RPMI7951 (cell line): ENCODE data around the gene TOMM40. TPM values are rescaled to one million over a fixed set of nuclear protein-coding genes. Genes with fewer than 3 reads are reported as not detected.
"Not testable (repeated sequence)": the region's sequence is repeated elsewhere in the genome, so short reads cannot be mapped to it uniquely, and the experiment has no call there.

Source experiments
- DNase-seq: peaks from one replicate; pipeline ENCODE4 v3.0.0-alpha.2; 2012; ENCODE audit warnings: low read depth
- total RNA-seq: library from RNA; depleted of rRNA; stranded (reverse); fragments of >200 nt; shearing (Covaris generic); gene quantifications from 2 replicates; pipeline ENCODE4 v1.2.3, GENCODE V29; 2014; rRNA removed

The TOMM40 gene
- total RNA-seq = 75.2 and 141 TPM in 2 replicates

DNA sequence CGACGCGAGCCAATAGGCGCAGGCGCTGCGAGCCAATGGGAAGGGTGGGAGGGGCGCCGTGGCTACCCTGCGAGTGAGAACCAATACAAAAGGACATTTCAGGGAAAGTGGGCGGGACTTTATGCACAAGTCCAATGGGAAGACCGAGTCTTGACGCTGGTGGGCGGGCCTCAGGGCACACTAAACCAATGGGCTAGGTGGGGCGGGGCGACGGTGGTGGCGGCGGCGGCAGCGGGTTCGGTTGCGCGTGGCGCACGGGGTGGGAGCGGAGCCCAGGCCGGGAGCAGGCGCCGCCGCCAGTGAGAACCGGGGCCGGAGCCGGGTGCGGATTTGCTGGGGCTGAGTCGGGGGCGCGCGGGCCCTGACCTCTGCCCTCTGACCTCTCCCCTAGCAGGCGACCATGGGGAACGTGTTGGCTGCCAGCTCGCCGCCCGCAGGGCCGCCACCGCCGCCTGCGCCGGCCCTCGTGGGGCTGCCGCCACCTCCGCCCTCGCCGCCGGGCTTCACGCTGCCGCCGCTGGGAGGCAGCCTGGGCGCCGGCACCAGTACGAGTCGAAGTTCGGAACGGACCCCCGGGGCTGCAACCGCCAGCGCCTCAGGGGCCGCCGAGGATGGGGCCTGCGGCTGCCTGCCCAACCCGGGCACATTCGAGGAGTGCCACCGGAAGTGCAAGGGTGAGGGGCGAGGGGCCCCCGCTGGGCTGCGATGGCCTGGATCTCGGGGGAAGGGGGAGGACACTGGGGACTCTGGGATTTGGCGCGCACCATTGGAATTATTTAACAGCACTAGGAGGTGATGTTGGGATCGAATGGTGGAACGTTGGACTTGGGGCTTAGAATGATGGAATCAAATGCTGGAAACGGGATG, at the start of gene TOMM40:
Gene TOMM40, plus strand, starts transcription at position 239 of the 867 bp plus-strand sequence. Its CDS starts 162 bp downstream, at position 401.
- no peak for DNase-seq

DNA sequence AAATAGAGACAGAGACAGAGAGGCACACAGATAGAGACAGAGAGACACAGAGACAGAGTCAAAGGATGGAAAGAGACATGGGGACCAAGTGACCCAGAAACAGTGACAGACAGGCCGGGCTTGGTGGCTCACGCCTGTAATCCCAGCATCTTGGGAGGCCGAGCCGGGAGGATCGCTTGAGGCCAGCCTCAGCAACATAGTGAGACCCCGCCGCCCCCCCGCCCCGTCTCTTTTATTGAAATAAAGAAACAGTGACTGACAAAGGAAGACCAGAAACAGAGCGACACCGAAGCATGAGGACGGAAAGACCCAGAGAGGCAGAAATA, 45.8 kb upstream of the TOMM40 start:
- DNase-seq = no peak

DNA sequence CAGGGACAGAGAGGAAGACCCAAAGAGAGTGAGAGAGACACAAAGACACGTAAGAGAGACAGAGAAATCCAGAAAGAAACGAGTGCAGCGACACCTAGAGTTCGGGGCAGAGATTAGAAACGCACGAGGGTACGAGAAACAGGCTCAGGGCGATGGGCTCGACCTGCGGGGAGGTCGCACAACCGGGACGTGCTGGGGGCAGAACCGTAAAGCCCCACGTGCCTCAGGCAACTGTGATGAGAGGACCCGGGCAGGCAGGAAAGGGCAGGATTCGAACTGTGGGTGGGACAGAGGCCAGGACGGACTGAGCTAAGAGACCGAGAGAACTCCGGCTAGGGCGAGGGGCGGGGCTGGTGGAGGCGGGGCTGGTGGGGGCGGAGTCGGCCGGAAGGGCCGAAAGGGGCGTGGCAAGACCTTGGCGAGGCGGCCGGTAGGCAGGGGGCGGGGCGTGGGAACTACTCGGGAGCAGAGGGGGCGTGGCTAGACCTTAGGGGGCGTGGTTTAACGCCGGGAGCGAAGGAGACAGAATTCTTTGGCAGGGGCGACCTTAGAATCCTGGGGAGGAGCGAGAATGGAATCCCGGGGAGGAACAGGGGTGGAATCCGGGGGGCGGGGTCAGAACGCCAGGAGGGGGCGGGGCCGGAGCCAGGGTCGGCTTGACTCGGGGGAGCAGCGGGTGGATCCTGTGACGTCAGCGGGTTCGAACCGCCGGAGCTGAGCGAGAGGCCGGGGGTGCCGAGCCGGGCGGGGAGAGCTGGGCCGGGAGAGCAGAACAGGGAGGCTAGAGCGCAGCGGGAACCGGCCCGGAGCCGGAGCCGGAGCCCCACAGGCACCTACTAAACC, 45.2 kb upstream of the TOMM40 start, which contains the start of gene NECTIN2:
Gene NECTIN2, plus strand, starts transcription at position 686 of the 843 bp plus-strand sequence. CDS start 229 bp downstream, outside the sequence.
- peak; percentile 95 for DNase-seq

DNA sequence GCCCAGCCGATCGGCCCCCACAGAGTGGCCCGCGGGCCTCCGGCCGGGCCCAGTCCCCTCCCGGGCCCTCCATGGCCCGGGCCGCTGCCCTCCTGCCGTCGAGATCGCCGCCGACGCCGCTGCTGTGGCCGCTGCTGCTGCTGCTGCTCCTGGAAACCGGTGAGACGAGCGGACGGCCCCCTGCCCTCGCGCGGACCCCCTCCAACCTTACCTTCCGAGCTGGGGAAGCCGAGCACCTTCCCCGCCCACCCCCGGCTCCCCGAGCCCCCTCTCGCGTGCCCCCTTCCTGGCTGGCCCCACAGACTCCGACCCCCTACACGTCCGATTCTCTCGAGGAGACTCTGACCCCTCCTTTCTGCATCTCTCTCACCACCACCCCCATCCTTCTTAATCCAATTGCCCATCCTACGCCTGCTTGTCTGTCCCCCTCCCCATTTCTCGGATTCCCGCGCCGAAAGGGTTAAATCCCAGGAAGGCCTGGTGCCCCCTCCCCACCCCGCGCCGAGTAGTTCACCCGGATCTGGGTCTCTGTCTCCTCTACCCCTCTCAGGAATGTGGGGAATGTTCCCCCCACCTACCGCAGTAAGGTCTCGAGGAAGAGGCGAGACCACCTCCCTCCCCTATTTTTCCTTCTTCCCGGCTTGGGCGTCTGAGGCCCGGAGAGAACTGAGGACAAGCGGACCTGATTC, 44.5 kb upstream of the TOMM40 start:
- DNase-seq = no peak

DNA sequence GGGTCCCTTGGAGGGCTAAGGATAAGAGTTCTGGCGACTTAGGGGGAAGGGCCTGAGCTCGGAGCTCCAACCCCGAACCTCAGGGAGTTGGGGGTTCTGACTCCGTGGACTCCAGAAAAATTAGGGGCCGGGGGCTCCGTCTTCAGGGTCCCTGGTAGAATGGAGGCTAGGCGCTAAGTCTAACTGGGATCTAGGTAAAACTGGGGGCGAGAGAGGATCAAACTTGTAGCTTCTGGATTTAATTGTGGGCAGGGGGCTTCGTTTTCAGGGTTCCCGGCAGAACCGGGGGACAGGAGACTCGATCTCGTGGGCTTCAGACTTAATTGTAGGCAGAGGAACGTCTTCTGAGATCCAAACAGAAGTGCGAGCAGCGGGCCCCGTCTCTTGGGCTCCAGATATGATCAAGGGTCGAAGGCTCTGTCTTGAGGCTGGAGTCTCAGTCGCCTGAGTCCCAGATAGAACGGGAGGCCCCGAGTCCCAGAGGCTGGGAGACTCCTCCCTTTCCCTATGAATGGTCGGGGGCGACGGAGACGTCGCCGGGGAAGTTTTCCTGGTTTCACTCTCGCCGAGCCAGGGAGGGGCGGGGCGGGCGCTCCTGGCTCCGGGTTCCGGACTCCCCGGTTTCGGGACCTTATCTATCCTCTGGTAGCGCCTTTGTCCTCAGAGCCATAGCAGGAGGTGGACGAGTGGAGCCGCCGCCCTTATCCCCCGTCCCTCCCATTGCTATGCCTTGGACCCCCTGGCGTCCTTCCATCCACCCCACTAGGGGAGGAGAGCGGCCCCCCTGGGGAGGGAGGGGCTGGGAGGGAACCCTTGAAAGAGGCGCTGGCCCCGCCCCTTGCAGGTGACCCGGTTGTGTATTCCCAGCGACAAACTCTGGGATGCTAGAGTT, 43.7 kb upstream of the TOMM40 start:
- DNase-seq = peak; percentile 64

DNA sequence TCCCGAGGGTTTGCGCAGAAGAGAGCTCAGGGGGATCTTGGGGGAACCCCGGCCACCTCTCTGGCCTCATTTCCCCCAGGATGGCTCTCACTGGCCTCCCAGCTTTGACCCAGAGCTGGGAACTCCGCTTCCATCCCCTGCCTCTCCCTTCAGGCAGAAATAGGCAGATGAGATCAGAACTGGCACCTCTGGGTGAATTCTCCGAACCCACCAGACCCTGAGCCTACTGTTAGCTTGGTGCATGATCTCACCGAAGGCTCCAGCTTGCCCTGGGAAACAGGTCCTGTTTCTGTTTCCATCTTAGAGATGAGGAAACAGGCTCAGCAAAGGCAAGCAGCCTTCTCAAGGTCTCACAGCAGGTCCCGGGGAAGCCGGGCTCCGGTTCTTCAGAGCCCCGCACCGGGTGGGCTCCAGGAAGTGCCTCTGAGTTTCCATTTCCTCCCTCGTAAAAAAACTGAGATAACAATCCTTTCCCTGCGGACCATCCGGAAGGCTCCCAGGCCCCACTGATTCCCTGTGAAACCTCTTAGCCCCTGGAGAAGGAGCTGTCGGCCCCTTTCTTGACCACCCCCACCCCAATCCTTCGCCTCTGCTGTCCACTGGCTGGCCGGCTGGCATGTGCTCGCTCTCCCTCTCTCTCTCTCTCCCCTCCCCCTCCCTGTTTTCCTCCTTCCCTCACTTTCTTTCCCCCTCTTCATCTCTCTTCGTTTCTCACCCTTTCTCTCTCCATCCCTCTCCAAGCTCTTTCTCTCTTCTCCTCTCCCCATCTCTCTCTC, 42.8 kb upstream of the TOMM40 start:
- DNase-seq = peak; percentile 34

DNA sequence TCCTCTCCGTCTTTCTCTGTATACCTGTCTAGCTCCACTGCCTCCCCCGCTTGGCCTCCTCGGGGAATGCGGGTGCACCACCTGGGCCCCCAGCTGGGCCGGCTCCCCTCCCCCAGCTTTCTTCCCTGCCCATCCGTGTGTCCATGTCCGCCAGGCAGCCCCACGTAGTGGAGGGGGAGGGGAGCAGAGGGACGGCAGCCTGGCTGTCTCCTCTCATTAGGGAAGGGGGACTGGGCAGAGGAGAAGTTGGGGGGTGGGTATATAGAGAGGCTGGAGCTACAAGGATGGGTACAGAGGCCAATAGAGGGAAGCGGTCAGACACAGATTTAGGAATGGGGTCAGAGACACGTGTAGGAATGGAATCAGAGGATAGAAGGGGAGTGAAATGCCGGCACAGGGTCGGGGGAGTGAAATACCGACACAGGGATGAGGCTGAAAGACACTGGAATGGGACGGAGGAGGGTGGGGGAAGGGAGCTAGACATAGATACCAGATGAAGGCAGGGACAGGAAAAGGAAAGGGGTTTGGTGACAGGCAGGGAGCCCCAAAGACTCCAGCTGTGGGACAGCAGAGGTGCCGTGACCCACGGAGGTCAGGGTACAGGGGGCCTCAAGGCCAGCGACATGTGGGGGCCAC, 42.1 kb upstream of the TOMM40 start:
- no peak for DNase-seq

DNA sequence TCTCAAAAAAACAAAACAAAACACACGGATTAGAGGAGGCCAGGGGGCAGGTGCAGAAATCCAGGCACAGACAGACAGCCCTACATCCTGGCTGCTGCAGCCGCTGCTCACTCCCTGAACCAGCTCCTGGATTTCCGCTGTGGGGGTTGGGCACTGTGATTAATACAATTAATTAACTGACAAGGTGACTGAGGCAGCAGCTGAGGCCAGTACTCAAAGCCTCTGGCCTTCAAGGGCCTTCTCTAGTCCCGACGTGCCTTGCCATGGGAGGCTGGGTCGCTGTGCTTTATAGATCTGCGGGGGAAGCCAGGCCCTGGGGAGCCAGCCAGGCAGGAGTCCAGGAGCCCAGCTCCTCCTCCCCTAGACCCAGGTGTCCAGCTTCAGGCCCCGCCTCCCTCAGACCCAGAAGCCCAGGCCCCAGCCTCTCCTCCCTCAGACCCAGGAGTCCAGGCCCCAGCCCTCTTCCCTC, 40.4 kb upstream of the TOMM40 start:
- no peak for DNase-seq

DNA sequence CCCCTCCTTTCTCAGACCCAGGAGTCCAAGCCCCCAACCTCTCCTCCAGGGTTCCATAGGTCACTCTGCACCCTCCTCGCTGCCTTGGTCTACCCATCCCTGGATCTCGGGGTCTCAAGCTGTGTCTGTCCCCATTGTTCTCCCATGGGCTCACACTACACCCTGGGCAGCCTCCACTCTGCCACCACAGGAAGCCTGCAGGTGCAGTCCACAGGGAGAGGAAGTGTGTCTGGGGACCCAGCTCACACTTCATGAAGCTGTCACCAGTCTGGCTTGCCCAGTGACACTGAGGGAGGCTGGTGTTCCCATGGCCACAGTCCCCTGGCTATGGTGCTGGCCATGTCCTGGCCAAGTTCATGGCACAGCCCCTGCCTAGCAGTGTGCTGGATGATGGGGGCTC, 39.6 kb upstream of the TOMM40 start:
- DNase-seq = no peak

DNA sequence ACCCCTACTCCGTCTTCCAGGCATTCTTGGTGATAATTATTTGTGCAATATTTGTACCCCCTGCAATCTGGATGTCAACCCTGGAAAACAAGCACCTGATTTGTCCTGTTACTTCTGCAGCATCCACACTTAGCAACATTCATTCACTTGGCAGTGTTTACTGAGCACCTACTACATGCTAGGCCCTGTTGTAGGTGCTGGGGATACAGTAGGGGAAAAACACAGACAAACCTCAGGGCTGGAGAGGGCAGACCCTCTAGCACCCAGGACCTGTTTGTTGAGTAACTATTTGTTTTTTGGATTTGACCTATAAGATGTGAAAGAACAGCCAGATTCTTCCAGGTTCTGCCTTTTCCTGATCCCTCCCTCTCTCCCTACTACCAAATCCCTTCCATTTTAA, 35.4 kb upstream of the TOMM40 start:
- DNase-seq = no peak

DNA sequence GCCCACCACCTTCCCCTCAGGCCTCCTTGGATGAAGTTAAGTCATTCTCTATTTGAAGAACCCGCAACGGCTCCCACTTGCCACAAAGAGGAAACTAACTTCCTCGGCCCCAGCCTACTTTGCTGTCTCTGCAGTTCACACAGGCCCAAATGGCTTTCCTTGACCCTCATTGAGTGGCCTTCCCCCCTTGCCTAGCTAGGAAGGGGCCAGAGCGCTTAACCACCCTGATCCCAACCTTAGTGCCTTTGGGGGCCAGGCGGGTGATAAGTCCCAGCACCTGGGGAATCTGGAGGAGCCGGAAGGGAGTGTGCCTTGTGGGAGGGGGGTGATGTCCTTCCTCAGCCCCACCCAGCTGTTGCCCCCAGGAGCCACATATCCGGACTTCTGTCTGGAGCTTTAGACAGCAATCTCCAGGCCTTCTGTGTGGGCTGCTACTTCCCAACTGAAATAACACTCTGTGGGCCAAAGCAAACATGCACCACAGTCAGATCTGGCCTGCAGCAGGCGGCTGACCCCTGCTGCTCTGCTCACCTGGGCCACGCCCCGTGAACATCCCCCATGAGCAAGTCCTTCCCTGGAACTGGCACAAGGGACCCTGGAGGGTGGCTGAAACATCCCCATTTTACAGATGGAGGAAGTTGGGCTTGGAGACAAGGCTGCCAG, 34.5 kb upstream of the TOMM40 start:
- DNase-seq = no peak

DNA sequence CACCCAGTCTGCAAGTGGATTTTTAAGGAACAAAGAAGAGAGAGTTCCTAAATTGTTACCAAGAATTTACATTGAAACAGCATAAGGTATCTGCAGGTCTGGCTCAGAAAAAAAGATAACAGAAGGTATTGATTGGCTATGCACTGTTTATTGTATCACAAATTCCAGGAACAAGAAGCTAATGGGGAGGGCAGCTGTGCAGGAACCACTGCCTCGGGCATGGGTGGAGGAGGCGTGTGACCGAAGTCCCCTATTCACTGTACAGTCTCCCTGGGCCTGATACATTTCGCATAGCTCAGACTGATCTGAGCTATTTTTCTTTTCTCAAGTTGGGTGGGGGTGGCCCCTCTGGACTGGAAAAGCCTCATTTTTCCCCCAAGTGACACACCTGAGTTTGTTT, 33.2 kb upstream of the TOMM40 start:
- DNase-seq = no peak

DNA sequence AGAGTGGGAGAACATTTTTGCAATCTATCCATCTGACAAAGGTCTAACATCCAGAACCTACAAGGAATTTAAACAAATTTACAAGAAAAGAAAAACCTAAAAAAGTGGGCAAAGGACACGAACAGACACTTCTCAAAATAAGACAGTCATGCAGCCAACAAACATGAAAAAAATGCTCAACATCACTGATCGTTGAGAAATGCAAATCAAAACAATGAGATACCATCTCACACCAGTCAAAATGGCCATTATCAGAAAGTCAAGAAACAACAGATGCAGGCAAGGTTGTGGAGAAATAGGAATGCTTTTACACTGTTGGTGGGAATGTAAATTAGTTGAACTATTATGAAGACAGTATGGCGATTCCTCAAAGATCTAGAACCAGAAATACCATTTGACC, 29.5 kb upstream of the TOMM40 start:
- not testable (repeated sequence) for DNase-seq

DNA sequence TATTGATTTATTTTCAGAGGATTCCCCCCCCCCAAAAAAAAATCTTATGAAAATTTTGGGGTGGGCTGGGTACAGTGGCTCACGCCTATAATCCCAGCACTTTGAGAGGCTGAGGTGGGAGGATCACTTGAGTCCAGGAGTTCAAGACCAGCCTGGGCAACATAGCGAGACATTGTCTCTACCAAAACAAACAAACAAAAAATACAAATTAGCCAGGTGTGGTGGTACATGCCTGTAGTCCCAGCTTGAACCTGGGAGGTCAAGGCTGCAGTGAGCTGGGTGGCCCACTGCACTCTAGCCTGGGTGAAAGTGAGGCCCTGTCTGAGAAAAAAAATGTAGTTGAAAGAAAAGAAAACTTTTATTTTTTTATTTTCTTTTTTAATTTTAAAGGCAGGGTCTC, 27.1 kb upstream of the TOMM40 start:
- no peak for DNase-seq

DNA sequence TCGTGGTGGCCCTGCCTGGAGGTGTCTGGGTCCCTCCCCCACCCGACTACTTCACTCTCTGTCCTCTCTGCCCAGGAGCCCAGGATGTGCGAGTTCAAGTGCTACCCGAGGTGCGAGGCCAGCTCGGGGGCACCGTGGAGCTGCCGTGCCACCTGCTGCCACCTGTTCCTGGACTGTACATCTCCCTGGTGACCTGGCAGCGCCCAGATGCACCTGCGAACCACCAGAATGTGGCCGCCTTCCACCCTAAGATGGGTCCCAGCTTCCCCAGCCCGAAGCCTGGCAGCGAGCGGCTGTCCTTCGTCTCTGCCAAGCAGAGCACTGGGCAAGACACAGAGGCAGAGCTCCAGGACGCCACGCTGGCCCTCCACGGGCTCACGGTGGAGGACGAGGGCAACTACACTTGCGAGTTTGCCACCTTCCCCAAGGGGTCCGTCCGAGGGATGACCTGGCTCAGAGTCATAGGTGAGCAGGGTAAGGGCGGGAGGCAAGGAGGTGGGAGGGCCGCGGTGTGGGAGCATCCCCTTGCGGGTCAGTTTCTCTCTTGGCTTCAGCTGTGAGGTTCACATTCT, 25.8 kb upstream of the TOMM40 start:
- no peak for DNase-seq

DNA sequence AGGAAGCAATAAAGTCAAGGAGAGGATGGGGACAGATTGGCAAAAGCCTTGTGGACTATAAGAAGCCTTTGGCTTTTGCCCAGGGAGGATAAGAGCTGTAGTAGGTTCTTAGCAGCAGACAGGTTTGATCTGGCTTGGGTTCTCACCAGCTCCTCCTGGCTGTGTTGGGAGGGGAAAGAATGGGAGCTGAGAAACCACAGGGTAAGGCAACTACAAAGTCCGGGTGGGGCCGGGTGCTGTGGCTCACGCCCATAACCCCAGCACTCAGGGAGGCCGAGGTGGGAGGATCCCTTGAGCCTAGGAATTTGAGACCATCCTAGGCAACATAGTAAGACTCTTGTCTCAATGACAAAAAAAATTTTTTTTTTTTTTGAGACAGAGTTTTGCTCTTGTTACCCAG, 24.4 kb upstream of the TOMM40 start:
- DNase-seq = no peak

DNA sequence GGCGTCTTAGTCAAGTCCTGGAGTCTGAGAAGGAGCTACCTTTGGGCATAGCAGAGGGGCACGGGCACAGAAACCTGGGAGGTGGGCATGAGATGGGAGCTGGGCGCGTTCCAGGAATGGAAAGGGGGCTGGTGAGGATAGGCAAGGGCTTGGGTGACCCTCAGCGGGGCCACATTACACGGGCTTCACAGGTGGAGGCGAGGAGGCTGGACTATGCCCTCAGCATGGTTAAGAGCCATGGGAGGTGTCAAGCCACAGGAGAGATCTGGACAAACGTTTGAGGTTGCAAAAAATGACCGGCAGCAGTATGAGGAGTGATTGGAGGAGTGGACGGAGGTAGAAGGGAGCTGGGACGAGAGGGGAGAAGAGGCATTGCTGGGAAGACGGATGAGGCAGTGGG, 23.5 kb upstream of the TOMM40 start:
- DNase-seq = no peak

DNA sequence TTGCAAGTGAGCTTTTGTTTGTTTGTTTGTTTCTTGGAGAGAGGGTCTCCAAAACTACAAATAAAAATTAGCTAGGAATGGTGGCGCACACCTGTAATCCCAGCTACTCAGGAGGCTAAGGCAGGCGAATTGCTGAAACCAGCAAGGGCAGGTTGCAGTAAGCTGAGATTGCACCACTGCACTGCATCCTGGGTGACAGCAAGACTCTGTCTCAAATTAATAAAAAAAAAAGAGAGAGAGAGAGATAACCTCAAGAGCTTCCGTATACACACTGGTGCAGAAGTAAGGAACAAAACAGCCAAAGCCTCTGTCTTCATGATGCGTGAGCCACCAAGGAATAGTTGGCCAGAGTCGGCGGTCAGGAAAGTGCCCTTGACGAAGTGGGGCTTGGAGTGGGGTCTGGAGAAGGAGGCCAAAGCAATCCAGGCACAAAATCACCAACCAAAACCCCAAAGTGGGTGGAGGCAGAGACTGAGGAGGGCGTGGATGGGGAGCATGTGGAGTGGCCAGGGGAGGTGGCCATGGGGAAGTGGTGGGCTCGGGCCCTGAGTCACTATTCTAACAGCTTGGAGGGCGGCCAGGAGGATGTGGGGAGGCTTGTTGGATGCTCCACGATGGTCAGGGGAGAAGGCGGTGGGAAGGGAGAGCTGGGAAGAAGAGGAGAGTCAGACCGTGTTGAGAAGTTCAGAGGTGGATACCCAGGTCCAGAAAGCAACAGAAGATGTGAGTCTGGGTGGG, 21.2 kb upstream of the TOMM40 start:
- peak; percentile 90 for DNase-seq
